DND-41 (cell line): ENCODE results near the gene USP32.

Experiments used
- ATAC-seq: fragments of 200-7000 bp; cut with Tn5 transposase; 3 replicates; pipeline ENCODE4 v1.9.1; 2021; ENCODE audit warnings: low read depth; ENCODE audit not compliant: insufficient read depth
- DNase-seq: peaks from one replicate; pipeline ENCODE4 v3.0.0-alpha.2; 2020
- H2AFZ ChIP-seq: 2 replicates; pipeline ENCODE4 v1.6.0; 2012; ENCODE audit warnings: low read depth, low read length
- H3K27ac ChIP-seq: 2 replicates; pipeline ENCODE4 v1.5.1; 2012; ENCODE audit warnings: low read length, inconsistent platforms
- H3K27me3 ChIP-seq: fragments of 200-600 bp; sonication (generic); 2 replicates; pipeline ENCODE4 v1.6.0; 2012; ENCODE audit warnings: low read length, mild to moderate bottlenecking, inconsistent platforms; ENCODE audit not compliant: insufficient read depth, poor library complexity
- H3K36me3 ChIP-seq: 2 replicates; pipeline ENCODE4 v1.5.1; 2012; ENCODE audit warnings: low read length, inconsistent platforms; ENCODE audit not compliant: insufficient read depth
- H3K4me1 ChIP-seq: 2 replicates; pipeline ENCODE4 v1.5.1; 2012; ENCODE audit warnings: mild to moderate bottlenecking, low read length; ENCODE audit not compliant: insufficient read depth
- H3K4me2 ChIP-seq: 2 replicates; pipeline ENCODE4 v1.6.0; 2012; ENCODE audit warnings: mild to moderate bottlenecking, moderate library complexity, low read length, inconsistent platforms; ENCODE audit not compliant: insufficient read depth
- H3K4me3 ChIP-seq, 2 experiments: fragments of 200-600 bp in 1 of 2; shearing (Covaris generic) in 1 of 2; 2 replicates each; pipeline ENCODE4 v1.5.1; 2012 to 2016; ENCODE audit warnings: inconsistent platforms in 2 of 2, low read length in 2 of 2, mild to moderate bottlenecking in 2 of 2, low read depth in 1 of 2, moderate library complexity in 1 of 2
- H3K79me2 ChIP-seq: 2 replicates; pipeline ENCODE4 v1.6.0; 2012; ENCODE audit warnings: low read length, inconsistent platforms; ENCODE audit not compliant: insufficient read depth
- H3K9ac ChIP-seq: 2 replicates; pipeline ENCODE4 v1.6.0; 2012; ENCODE audit warnings: low read depth, mild to moderate bottlenecking, inconsistent platforms, low read length, moderate library complexity
- H3K9me3 ChIP-seq: 2 replicates; pipeline ENCODE4 v1.5.1; 2012; ENCODE audit warnings: low read length, moderate library complexity, mild to moderate bottlenecking, inconsistent platforms; ENCODE audit not compliant: insufficient read depth, severe bottlenecking
- H4K20me1 ChIP-seq: 2 replicates; pipeline ENCODE4 v1.6.0; 2012; ENCODE audit warnings: low read length; ENCODE audit not compliant: insufficient read depth
- EZH2 ChIP-seq: IDR thresholded peaks from 3 replicates; pipeline ENCODE4 v1.6.1; 2012; ENCODE audit warnings: borderline replicate concordance, low read depth, mild to moderate bottlenecking, moderate library complexity, low read length, inconsistent platforms; ENCODE audit not compliant: severe bottlenecking
- TF ChIP-seq, protein P1 (sequence below): IDR thresholded peaks from 2 replicates; pipeline ENCODE4 v1.5.1; 2012; ENCODE audit warnings: borderline replicate concordance, low read length, moderate library complexity, mild to moderate bottlenecking; ENCODE audit not compliant: poor library complexity, severe bottlenecking; ENCODE audit errors: extremely low read depth

The USP32 gene

DNA sequence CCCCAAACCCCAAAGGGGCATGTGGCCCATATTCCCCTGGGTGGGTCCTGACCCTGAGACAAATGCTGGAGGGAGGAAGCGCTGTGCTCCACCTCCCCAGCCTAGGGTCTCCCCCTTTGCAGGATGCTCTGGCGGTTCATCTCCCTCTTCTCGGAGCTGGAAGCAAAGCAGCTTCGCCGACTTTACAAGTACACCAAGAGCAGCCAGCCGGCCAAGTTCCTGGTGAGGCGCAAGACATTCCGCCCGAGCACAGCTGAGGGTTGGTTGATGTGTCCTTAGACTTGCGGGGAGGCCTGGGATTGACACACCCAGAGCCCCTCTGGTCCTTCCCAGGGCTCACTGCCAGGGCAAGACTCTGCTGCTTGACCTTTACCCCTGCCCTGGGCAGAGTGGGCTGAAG, 34.7 kb upstream of the USP32 start:
- ATAC-seq, result no peak
- Histone ChIP-seq H3K4me3 (no peak overlapping the region), H4K20me1 (no peaks in the 10 kb centered on the region), H2AFZ (no peak overlapping the region), H3K9ac (no peak overlapping the region), H3K4me1 (no peaks in the 10 kb centered on the region), H3K36me3 (no peaks in the 10 kb centered on the region), H3K79me2 (no peaks in the 10 kb centered on the region), H3K9me3 (no peaks in the 10 kb centered on the region), H3K27me3 (no peaks in the 10 kb centered on the region), H3K4me2 (no peak overlapping the region), H3K27ac (no peak overlapping the region)
- TF ChIP-seq, protein P1, sequence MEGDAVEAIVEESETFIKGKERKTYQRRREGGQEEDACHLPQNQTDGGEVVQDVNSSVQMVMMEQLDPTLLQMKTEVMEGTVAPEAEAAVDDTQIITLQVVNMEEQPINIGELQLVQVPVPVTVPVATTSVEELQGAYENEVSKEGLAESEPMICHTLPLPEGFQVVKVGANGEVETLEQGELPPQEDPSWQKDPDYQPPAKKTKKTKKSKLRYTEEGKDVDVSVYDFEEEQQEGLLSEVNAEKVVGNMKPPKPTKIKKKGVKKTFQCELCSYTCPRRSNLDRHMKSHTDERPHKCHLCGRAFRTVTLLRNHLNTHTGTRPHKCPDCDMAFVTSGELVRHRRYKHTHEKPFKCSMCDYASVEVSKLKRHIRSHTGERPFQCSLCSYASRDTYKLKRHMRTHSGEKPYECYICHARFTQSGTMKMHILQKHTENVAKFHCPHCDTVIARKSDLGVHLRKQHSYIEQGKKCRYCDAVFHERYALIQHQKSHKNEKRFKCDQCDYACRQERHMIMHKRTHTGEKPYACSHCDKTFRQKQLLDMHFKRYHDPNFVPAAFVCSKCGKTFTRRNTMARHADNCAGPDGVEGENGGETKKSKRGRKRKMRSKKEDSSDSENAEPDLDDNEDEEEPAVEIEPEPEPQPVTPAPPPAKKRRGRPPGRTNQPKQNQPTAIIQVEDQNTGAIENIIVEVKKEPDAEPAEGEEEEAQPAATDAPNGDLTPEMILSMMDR, result no peak
- TF ChIP-seq EZH2, result no peak
- no peak for DNase-seq

DNA sequence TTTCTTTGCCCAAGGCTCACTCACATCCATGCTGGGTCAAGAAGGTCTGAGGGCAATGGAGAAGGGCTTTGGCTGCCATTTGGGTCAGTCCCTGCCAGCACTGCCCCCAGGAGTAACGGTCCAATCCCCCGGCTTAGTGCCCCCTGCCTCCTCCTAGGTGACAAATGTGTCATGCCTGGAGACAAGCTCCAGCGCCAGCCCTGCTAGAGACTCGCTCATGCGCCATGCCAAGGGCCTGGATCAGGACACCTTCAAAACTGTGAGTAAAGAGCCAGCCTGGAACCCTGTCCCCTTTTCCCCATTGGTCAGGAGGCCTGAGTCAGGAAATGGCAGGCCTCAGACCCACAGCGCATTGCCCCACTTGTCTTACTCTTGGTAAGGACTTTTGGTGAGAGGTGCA, 33.7 kb upstream of the USP32 start:
- H3K36me3 ChIP-seq, result no peaks in the 10 kb centered on the region
- no peaks in the 10 kb centered on the region for H4K20me1 ChIP-seq
- DNase-seq (no peak), ATAC-seq (no peak)
- H3K9ac ChIP-seq, result no peak overlapping the region
- no peaks in the 10 kb centered on the region for H3K79me2 ChIP-seq
- TF ChIP-seq EZH2, result no peak
- TF ChIP-seq, protein P1, result no peak
- H3K27ac ChIP-seq, result no peak overlapping the region
- H2AFZ ChIP-seq, result no peak overlapping the region
- no peak overlapping the region for H3K4me2 ChIP-seq
- no peaks in the 10 kb centered on the region for H3K4me1 ChIP-seq
- H3K27me3 ChIP-seq, result no peaks in the 10 kb centered on the region
- no peaks in the 10 kb centered on the region for H3K9me3 ChIP-seq
- H3K4me3 ChIP-seq, result no peak overlapping the region

DNA sequence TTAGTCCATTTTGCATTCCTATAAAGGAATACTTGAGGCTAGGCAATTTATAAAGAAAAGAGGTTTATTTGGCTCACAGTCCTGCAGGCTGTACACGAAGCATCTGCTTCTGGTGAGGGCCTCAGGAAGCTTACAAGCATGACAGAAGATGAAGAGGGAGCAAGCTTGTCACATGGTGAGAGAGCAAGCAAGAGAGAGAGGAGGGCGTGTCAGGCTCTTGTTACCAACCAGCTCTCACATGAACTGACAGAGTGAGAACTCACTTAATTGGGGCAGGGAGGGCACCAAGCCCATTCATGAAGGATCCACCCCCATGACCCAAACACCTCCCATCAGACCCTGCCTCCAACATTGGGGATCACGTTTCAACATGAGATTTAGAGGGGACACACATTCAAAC, 31.9 kb upstream of the USP32 start:
- Histone ChIP-seq H3K36me3 (no peaks in the 10 kb centered on the region), H3K4me1 (no peaks in the 10 kb centered on the region), H3K79me2 (no peaks in the 10 kb centered on the region), H3K9me3 (no peaks in the 10 kb centered on the region), H3K27ac (no peak overlapping the region), H3K9ac (no peak overlapping the region), H3K4me3 (no peak overlapping the region), H2AFZ (no peak overlapping the region), H3K27me3 (no peaks in the 10 kb centered on the region), H3K4me2 (no peak overlapping the region), H4K20me1 (no peaks in the 10 kb centered on the region)
- no peak for TF ChIP-seq EZH2
- TF ChIP-seq, protein P1, result no peak
- ATAC-seq (no peak), DNase-seq (no peak)

DNA sequence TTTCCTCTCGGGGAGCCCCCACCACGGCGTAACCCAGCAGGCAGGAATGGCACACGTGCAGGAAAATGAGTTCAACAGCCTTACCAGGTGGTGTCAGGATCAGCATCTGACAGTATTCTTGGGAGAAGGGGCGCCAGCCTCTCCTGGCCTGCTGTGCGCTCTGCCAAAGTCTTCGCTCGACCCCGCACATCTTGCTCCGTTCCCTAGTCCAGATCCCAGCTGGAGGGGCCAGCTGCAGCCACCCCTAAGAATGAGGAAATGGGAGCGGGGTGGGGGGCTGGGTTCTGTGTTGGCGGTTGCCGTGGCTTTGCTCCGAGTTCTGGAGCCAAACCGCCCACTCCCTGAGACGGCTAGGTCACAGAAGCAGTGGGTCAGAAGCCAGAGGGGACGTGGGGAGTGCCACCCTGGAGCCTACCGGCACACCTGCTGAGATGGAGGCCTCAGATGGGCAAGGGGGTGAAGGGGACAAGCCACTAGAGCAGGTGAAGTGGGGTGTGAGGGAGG, 30.3 kb upstream of the USP32 start, which contains the start of gene CHCT1:
Gene CHCT1 (plus strand): TSS at position 328 of the 504 bp plus-strand sequence. CDS start 104 bp downstream, at position 432.
- Histone ChIP-seq H3K27ac (no peak within 1 kb of the TSS), H3K9ac (no peak within 1 kb of the TSS), H3K4me3 (no peak within 1 kb of the TSS), H2AFZ (no peak within 1 kb of the TSS), H3K79me2 (no peaks in the 10 kb centered on the region), H4K20me1 (no peaks in the 10 kb centered on the region), H3K9me3 (no peaks in the 10 kb centered on the region), H3K27me3 (no peaks in the 10 kb centered on the region), H3K4me2 (no peak within 1 kb of the TSS), H3K4me1 (no peaks in the 10 kb centered on the region), H3K36me3 (no peaks in the 10 kb centered on the region)
- ATAC-seq (no peak), DNase-seq (no peak)
- TF ChIP-seq EZH2, result no peak
- TF ChIP-seq, protein P1, result no peak
